ENCODE results near the gene ZNF608.

Gene ZNF608

GRCh38 chr5:124746916-124747790 is 714 bp upstream of the ZNF608 start:
- H3K4me3 ChIP-seq (ENCODE audit: low read depth, low read length), result peak overlapping the region; percentile 70
- DNase-seq (ENCODE audit: low read depth), result peak; percentile 97
- no peak for TF ChIP-seq CTCF (IDR thresholded peaks at IDR 0.05; ENCODE audit: low read depth, low read length, missing control alignments)

GRCh38 chr5:124745007-124745927 is 1.2 kb downstream of the ZNF608 start:
- DNase-seq (ENCODE audit: low read depth), result no peak
- peak overlapping the region; percentile 70 for H3K4me3 ChIP-seq (ENCODE audit: low read depth, low read length)
- TF ChIP-seq CTCF (IDR thresholded peaks at IDR 0.05; ENCODE audit: low read depth, low read length, missing control alignments), result no peak

- peak overlapping the region; percentile 70 for H3K4me3 ChIP-seq (ENCODE audit: low read depth, low read length)
- no peak for DNase-seq (ENCODE audit: low read depth)
- TF ChIP-seq CTCF (IDR thresholded peaks at IDR 0.05; ENCODE audit: low read depth, low read length, missing control alignments), result no peak
These were observed 2.1 kb downstream of the ZNF608 start for GRCh38 chr5:124744170-124744971.

GRCh38 chr5:124743602-124744169 is 2.8 kb downstream of the ZNF608 start:
- peak overlapping the region; percentile 70 for H3K4me3 ChIP-seq (ENCODE audit: low read depth, low read length)
- DNase-seq (ENCODE audit: low read depth), result no peak
- no peak for TF ChIP-seq CTCF (IDR thresholded peaks at IDR 0.05; ENCODE audit: low read depth, low read length, missing control alignments)

GRCh38 chr5:124742983-124743601 is 3.3 kb downstream of the ZNF608 start:
- H3K4me3 ChIP-seq (ENCODE audit: low read depth, low read length), result peak overlapping the region; percentile 70
- TF ChIP-seq CTCF (IDR thresholded peaks at IDR 0.05; ENCODE audit: low read depth, low read length, missing control alignments), result no peak
- no peak for DNase-seq (ENCODE audit: low read depth)

- peak overlapping the region; percentile 70 for H3K4me3 ChIP-seq (ENCODE audit: low read depth, low read length)
- no peak for TF ChIP-seq CTCF (IDR thresholded peaks at IDR 0.05; ENCODE audit: low read depth, low read length, missing control alignments)
- no peak for DNase-seq (ENCODE audit: low read depth)
These were observed 3.9 kb downstream of the ZNF608 start for GRCh38 chr5:124742521-124742920.
